Endothelial cell of umbilical vein (primary cell): ENCODE results near the gene HES3. TPM values are rescaled to one million over a fixed set of nuclear protein-coding genes. Genes with fewer than 3 reads are reported as not detected.

Experiments
- BruUV-seq: library from RNA; stranded (reverse); fragments of 400-500 nt; replicated peaks from 2 replicates; lab custom pipeline; 2021; lab: Mats Ljungman, UMichigan
- CTCF ChIA-PET: fragments of 300-600, 350-600 bp; sonication (Branson Sonifier 250); formaldehyde crosslinking; loops from one replicate; lab custom pipeline; 2021; ENCODE audit warnings: antibody characterized with exemption, inconsistent platforms; lab: Charles Lee
- POLR2A ChIA-PET: fragments of 300-600, 350-600 bp; sonication (Branson Sonifier 250); formaldehyde crosslinking; loops from one replicate; lab custom pipeline; 2021; ENCODE audit warnings: antibody characterized with exemption, inconsistent platforms; lab: Charles Lee
- DNase-seq: peaks from one replicate; pipeline ENCODE4 v3.0.0-alpha.2; 2011; ENCODE audit warnings: low read depth, low spot score
- FAIRE-seq: peaks from 2 replicates; lab custom pipeline; 2011; peaks lifted over from hg19 to GRCh38; lab: Jason Lieb, UNC
- H2AFZ ChIP-seq: 2 replicates; pipeline ENCODE4 v1.6.0; 2012; ENCODE audit warnings: low read depth, low read length, control low read depth, inconsistent platforms
- H3K27ac ChIP-seq: 2 replicates; pipeline ENCODE4 v1.5.1; 2011; ENCODE audit warnings: low read depth, mild to moderate bottlenecking, control low read depth, low read length, moderate library complexity; ENCODE audit not compliant: insufficient read depth
- H3K27me3 ChIP-seq, 2 experiments: 2 replicates each; pipeline versions ENCODE4 v1.6.0 to v1.6.1; 2011; ENCODE audit warnings: low read length in 2 of 2, mixed read lengths in 1 of 2; ENCODE audit not compliant: control insufficient read depth in 2 of 2, insufficient read depth in 2 of 2
- H3K36me3 ChIP-seq, 2 experiments: 2 replicates in 1 of 2; 3 replicates in 1 of 2; pipeline ENCODE4 v1.5.1; 2011; ENCODE audit warnings: low read length in 2 of 2, mild to moderate bottlenecking in 1 of 2, moderate library complexity in 1 of 2; ENCODE audit not compliant: control insufficient read depth in 2 of 2, insufficient read depth in 2 of 2; ENCODE audit errors: extremely low read depth in 1 of 2
- H3K4me1 ChIP-seq: 3 replicates; pipeline ENCODE4 v1.5.1; 2011; ENCODE audit warnings: mild to moderate bottlenecking, low read length; ENCODE audit not compliant: control insufficient read depth, insufficient read depth; ENCODE audit errors: extremely low read depth
- H3K4me2 ChIP-seq: 2 replicates; pipeline ENCODE4 v1.6.1; 2011; ENCODE audit warnings: low read length, control low read depth, mixed read lengths; ENCODE audit not compliant: insufficient read depth
- H3K4me3 ChIP-seq, 3 experiments: fragments of 200-600 bp in 1 of 3; sonication (generic), shearing (Covaris generic) in 1 of 3; replicated peaks in 1 of 3; 2 replicates each; pipeline ENCODE4 v1.5.1; 2011 to 2016; ENCODE audit warnings: control low read depth in 3 of 3, low read length in 3 of 3, mild to moderate bottlenecking in 2 of 3, inconsistent platforms in 1 of 3, low read depth in 1 of 3, moderate library complexity in 1 of 3; ENCODE audit not compliant: insufficient read depth in 1 of 3
- H3K79me2 ChIP-seq: 2 replicates; pipeline ENCODE4 v1.6.0; 2012; ENCODE audit warnings: low read length, inconsistent platforms; ENCODE audit not compliant: control insufficient read depth, insufficient read depth
- H3K9ac ChIP-seq: replicated peaks from 2 replicates; pipeline ENCODE3; 2011; ENCODE audit warnings: low read length, control low read depth; ENCODE audit not compliant: insufficient read depth; ENCODE audit errors: extremely low read depth
- H3K9me1 ChIP-seq: replicated peaks from 3 replicates; pipeline ENCODE4 v1.6.0; 2011; ENCODE audit warnings: mild to moderate bottlenecking, low read length; ENCODE audit not compliant: control insufficient read depth, insufficient read depth; ENCODE audit errors: extremely low read depth
- H3K9me3 ChIP-seq: replicated peaks from 2 replicates; pipeline ENCODE4 v1.5.1; 2012; ENCODE audit warnings: low read length, inconsistent platforms; ENCODE audit not compliant: control insufficient read depth, insufficient read depth
- H4K20me1 ChIP-seq: replicated peaks from 2 replicates; pipeline ENCODE3; 2011; ENCODE audit warnings: mild to moderate bottlenecking, low read length; ENCODE audit not compliant: control insufficient read depth, insufficient read depth; ENCODE audit errors: extremely low read depth
- EZH2 ChIP-seq: IDR thresholded peaks from 2 replicates; pipeline ENCODE4 v1.6.1; 2012; ENCODE audit warnings: borderline replicate concordance, low read depth, mild to moderate bottlenecking, moderate library complexity, low read length, inconsistent platforms; ENCODE audit not compliant: severe bottlenecking
- MAX ChIP-seq: IDR thresholded peaks from 2 replicates; pipeline ENCODE4 v1.6.1; 2011; ENCODE audit not compliant: insufficient read depth, insufficient read length
- MYC ChIP-seq: IDR thresholded peaks from one replicate; pipeline ENCODE4 v1.6.1; 2011; ENCODE audit warnings: mild to moderate bottlenecking, low read depth, low read length
- POLR2A ChIP-seq: IDR thresholded peaks from 2 replicates; pipeline ENCODE4 v1.6.1; 2012; ENCODE audit warnings: low read depth, mild to moderate bottlenecking, control low read depth, low read length
- dilution Hi-C: fragments of 300-500 bp; cut with MboI; formaldehyde crosslinking; loops from one replicate; pipeline ENCODE4 v1.15.0; 2019; ENCODE audit warnings: low sequenced_read_pairs; ENCODE audit not compliant: extremely low pct_ligation_motif_present
- intact Hi-C: fragments of 100-400 bp; cut with micrococcal nuclease; formaldehyde crosslinking; loops from one replicate; pipeline ENCODE4 v1.10.0; 2022
- polyA plus RNA-seq, 4 experiments: library from polyadenylated mRNA; depleted of rRNA in 3 of 4; stranded (reverse) in 3 of 4; unstranded in 1 of 4; fragments of >200 nt; gene quantifications; 2 replicates each; pipeline versions ENCODE4 v1.2.1 to v1.2.3, GENCODE V29; 2011 to 2012; ENCODE audit warnings: missing spikeins in 1 of 4
- total RNA-seq: library from RNA; stranded (reverse); gene quantifications from 2 replicates; pipeline ENCODE4 v1.2.3, GENCODE V29; 2021
- TF ChIP-seq, protein P1 (sequence below), 2 donors: IDR thresholded peaks; 1 replicate in 1 of 2; 2 replicates in 1 of 2; pipeline ENCODE4 v1.5.1; 2011; ENCODE audit warnings: low read length in 2 of 2, mild to moderate bottlenecking in 2 of 2, moderate library complexity in 2 of 2, control low read depth in 1 of 2, inconsistent platforms in 1 of 2, low read depth in 1 of 2; ENCODE audit not compliant: insufficient read depth in 1 of 2; ENCODE audit errors: extremely low read depth in 1 of 2

HES3 gene
- total and polyA plus RNA-seq, 2 donors (not counting 3 experiments of a cell fraction or from before 2014, with no cell fraction given), result not detected

- Histone ChIP-seq H3K9me1 (no peaks in the 10 kb centered on the region), H3K9ac (no peak overlapping the region), H3K4me2 (no peak overlapping the region), H3K36me3 (no peaks in the 10 kb centered on the region), H3K27ac (no peak overlapping the region), H3K4me1 (peaks cover 5% of the 10 kb centered on the region), H4K20me1 (no peaks in the 10 kb centered on the region), H3K79me2 (no peaks in the 10 kb centered on the region), H3K27me3 (peaks cover 3 to 10% of the 10 kb centered on the region in 2 experiments), H2AFZ (no peak overlapping the region), H3K4me3 (no peak overlapping the region), H3K9me3 (no peaks in the 10 kb centered on the region)
- DNase-seq (no peak), FAIRE-seq (no peak)
- TF ChIP-seq EZH2 (peak; percentile 89), POLR2A (no peak)
- intact Hi-C loops (no loop called here), dilution Hi-C loops (no loop called here)
- no TSS peak for BruUV-seq
- CTCF ChIA-PET, result interaction anchor here (0.9 to 7.8 kb wide), 4 partner anchors 10 to 155 kb away, joined by 3 to 208 read pairs (median 22); partner anchors contain the start of gene GPR153
- POLR2A ChIA-PET, result no interaction called here
Observed at GRCh38 chr1:6249739-6250689, 6.0 kb downstream of the HES3 start.

DNA sequence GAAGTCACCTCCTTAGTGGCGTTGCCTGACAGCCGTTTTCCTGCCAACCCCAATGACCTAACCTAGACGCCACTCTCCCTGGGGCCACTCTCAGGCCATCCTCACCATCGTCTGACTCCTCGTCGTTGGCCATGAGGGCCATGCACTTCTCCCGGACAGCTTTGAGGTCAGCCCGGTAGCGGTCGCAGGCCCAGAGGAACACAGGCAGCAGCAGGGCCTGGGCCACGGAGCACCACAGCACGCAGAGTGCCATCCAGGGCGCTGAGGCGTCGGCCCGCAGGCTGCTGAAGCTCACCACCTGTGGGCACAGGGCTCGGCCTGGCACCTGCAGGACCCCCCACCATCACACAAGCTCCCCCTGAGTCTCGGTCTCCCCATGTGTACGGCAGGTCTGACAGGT lies 7.3 kb downstream of the HES3 start:
- Histone ChIP-seq H4K20me1 (no peaks in the 10 kb centered on the region), H3K4me3 (no peak overlapping the region), H3K9me3 (no peaks in the 10 kb centered on the region), H3K36me3 (no peaks in the 10 kb centered on the region), H3K4me1 (peaks cover 3% of the 10 kb centered on the region), H3K9me1 (no peaks in the 10 kb centered on the region), H3K79me2 (no peaks in the 10 kb centered on the region), H3K4me2 (no peak overlapping the region), H3K9ac (no peak overlapping the region), H3K27ac (no peak overlapping the region), H3K27me3 (peaks cover 3 to 10% of the 10 kb centered on the region in 2 experiments), H2AFZ (no peak overlapping the region)
- ChIA-PET POLR2A (no interaction called here), CTCF (interaction anchor here (7.8 kb wide), 1 partner anchor 87 kb away, joined by 208 read pairs; no protein-coding TSS in a partner anchor)
- intact Hi-C loops (no loop called here), dilution Hi-C loops (no loop called here)
- DNase-seq (no peak), FAIRE-seq (no peak)
- TF ChIP-seq, protein P1, sequence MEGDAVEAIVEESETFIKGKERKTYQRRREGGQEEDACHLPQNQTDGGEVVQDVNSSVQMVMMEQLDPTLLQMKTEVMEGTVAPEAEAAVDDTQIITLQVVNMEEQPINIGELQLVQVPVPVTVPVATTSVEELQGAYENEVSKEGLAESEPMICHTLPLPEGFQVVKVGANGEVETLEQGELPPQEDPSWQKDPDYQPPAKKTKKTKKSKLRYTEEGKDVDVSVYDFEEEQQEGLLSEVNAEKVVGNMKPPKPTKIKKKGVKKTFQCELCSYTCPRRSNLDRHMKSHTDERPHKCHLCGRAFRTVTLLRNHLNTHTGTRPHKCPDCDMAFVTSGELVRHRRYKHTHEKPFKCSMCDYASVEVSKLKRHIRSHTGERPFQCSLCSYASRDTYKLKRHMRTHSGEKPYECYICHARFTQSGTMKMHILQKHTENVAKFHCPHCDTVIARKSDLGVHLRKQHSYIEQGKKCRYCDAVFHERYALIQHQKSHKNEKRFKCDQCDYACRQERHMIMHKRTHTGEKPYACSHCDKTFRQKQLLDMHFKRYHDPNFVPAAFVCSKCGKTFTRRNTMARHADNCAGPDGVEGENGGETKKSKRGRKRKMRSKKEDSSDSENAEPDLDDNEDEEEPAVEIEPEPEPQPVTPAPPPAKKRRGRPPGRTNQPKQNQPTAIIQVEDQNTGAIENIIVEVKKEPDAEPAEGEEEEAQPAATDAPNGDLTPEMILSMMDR (IDR thresholded peaks at IDR 0.05; ENCODE audit: extremely low read depth in 1 of 2, insufficient read depth in 1 of 2, low read depth in 1 of 2, low read length in 2 of 2), result no peak
- TF ChIP-seq MAX, result no peak
- TF ChIP-seq POLR2A, result no peak
- TF ChIP-seq MYC, result no peak
- BruUV-seq, result no TSS peak
